Bronchial epithelial cell (primary cell): ENCODE data around the gene P2RX4. TPM values are rescaled to one million over a fixed set of nuclear protein-coding genes. Genes with fewer than 3 reads are reported as not detected.

ENCODE experiments used
- DNase-seq: peaks from one replicate; pipeline ENCODE4 v3.0.0-alpha.2; 2010; ENCODE audit warnings: low read depth
- FAIRE-seq: peaks from 2 replicates; lab custom pipeline; 2011; peaks lifted over from hg19 to GRCh38; lab: Jason Lieb, UNC
- H3K27me3 ChIP-seq: 2 replicates; pipeline ENCODE4 v1.5.1; 2011; ENCODE audit warnings: low read length; ENCODE audit not compliant: control insufficient read depth, insufficient read depth
- H3K36me3 ChIP-seq: 2 replicates; pipeline ENCODE4 v1.5.1; 2011; ENCODE audit warnings: low read length; ENCODE audit not compliant: control insufficient read depth, insufficient read depth
- H3K4me3 ChIP-seq: 2 replicates; pipeline ENCODE4 v1.5.1; 2011; ENCODE audit warnings: mild to moderate bottlenecking, low read depth, low read length, control low read depth
- CTCF ChIP-seq: IDR thresholded peaks from 2 replicates; pipeline ENCODE4 v1.5.1; 2011; ENCODE audit warnings: mild to moderate bottlenecking, moderate library complexity, low read length, control low read depth, inconsistent platforms; ENCODE audit not compliant: insufficient read depth, severe bottlenecking
- total RNA-seq: library from RNA; depleted of rRNA; stranded (reverse); fragments of >200 nt; gene quantifications from 2 replicates; pipeline ENCODE4 v1.2.1, GENCODE V29; 2014

P2RX4 gene
- total RNA-seq, 1 donor from 2014 or later = 13.4 TPM

- H3K4me3 ChIP-seq = no peak overlapping the region
- TF ChIP-seq CTCF = no peak
- no peak for FAIRE-seq
- peaks cover 20% of the 10 kb centered on the region for H3K36me3 ChIP-seq
- H3K27me3 ChIP-seq = no peaks in the 10 kb centered on the region
- no peak for DNase-seq
These were observed 63.5 kb downstream of the P2RX4 start for GRCh38 chr12:121273364-121273896.

GRCh38 chr12:121274036-121274763 lies 64.3 kb downstream of the P2RX4 start:
- FAIRE-seq (no peak), DNase-seq (no peak)
- H3K4me3 ChIP-seq = no peak overlapping the region
- peaks cover 14% of the 10 kb centered on the region for H3K36me3 ChIP-seq
- TF ChIP-seq CTCF = no peak
- H3K27me3 ChIP-seq = no peaks in the 10 kb centered on the region

DNA sequence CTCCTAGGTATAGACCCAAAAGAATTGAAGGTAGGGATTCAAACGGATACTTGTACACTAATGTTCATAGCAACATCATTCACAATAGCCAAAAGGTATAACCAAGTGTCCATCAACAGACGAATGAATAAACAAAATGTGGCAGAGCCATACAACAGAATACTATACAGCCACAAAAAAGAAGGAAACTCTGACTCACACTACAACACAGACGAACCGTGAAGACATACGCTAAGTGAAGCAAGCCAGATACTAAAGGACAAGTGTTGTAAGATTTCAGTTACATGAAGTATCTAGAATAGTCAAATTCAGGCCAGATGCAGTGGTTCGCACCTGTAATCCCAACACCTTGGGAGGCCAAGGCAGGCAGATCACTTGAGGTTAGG lies 67.4 kb downstream of the P2RX4 start:
- DNase-seq = no peak
- Histone ChIP-seq H3K27me3 (no peaks in the 10 kb centered on the region), H3K36me3 (peaks cover 11% of the 10 kb centered on the region), H3K4me3 (no peak overlapping the region)
- TF ChIP-seq CTCF = no peak
- FAIRE-seq = no peak

DNA sequence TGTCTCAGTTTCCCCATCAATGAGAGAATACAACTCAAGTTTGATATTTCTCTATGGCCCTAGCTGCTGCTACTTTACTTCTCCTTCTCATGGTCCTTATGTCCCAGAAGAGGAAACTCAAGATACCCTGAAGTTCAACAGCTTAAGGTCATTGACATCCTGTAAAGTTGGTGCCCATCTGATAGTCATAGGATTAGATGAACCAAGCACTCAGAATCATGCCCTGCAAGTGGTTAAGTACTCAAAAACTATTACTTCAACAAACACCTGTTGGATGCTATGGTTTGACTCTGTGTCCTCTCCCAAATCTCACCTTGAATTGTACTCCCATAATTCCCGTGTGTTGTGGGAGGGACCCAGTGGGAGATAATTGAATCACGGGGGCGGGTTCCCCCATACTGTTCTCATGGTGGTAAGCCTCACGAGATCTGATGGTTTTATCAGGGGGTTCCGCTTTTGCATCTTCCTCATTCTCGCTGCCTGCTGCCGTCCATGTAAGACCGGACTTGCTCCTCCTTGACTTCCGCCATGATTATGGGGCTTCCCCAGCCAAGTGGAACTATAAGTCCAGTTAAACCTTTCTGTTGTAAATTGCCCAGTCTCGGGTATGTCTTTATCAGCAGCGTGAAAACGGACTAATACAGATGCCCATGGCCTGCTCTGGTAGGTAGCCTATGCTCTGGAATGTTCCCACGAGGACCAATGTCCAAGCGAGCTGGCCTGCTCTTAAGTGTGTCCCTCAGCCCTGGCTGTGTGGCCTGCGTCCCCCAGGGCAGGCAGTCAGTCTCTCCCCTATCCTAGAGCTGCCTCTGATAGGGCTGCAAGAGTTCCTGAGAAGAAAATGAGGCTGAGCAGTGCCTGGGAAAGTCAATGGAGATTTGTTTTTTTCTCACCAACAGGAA lies 68.5 kb downstream of the P2RX4 start:
- no peak for FAIRE-seq
- H3K4me3 ChIP-seq = no peak overlapping the region
- H3K27me3 ChIP-seq = no peaks in the 10 kb centered on the region
- DNase-seq = no peak
- peaks cover 8% of the 10 kb centered on the region for H3K36me3 ChIP-seq
- TF ChIP-seq CTCF = no peak

- Histone ChIP-seq H3K36me3 (peaks cover 12% of the 10 kb centered on the region), H3K27me3 (no peaks in the 10 kb centered on the region), H3K4me3 (no peak overlapping the region)
- no peak for FAIRE-seq
- TF ChIP-seq CTCF = no peak
- DNase-seq = no peak
These were observed 69.1 kb downstream of the P2RX4 start for GRCh38 chr12:121279071-121279375.
